H1 (cell line): ENCODE results near the gene MANF. TPM values are rescaled to one million over a fixed set of nuclear protein-coding genes. Genes with fewer than 3 reads are reported as not detected.

ENCODE experiments used
- CTCF ChIA-PET: fragments of 300-600 bp; sonication (Branson Sonifier 250); formaldehyde crosslinking; loops from one replicate; lab custom pipeline; 2021; ENCODE audit not compliant: partially characterized antibody; lab: Charles Lee
- POLR2A ChIA-PET: fragments of 300-600 bp; sonication (Branson Sonifier 250); formaldehyde crosslinking; loops from one replicate; lab custom pipeline; 2021; ENCODE audit warnings: inconsistent platforms; ENCODE audit not compliant: partially characterized antibody; lab: Charles Lee
- DNase-seq, 2 experiments: peaks; one replicate each; pipeline versions ENCODE4 v3.0.0 to v3.0.0-alpha.2; 2010 to 2022; ENCODE audit warnings: low spot score in 2 of 2, low read depth in 1 of 2, mixed read lengths in 1 of 2
- FAIRE-seq: peaks from 2 replicates; lab custom pipeline; 2011; peaks lifted over from hg19 to GRCh38; lab: Jason Lieb, UNC
- H2AFZ ChIP-seq: 2 replicates; pipeline ENCODE4 v1.8.1; 2012; ENCODE audit warnings: low read length, inconsistent platforms
- H2AK5ac ChIP-seq: 2 replicates; pipeline ENCODE4 v1.6.1; 2013; ENCODE audit warnings: low read depth, low read length
- H2BK120ac ChIP-seq: replicated peaks from 2 replicates; pipeline ENCODE3; 2013; ENCODE audit warnings: low read depth, low read length, inconsistent platforms
- H2BK12ac ChIP-seq: 2 replicates; pipeline ENCODE4 v1.6.1; 2013; ENCODE audit warnings: low read depth, low read length
- H2BK15ac ChIP-seq: 2 replicates; pipeline ENCODE4 v1.6.1; 2013; ENCODE audit warnings: low read length
- H2BK20ac ChIP-seq: 2 replicates; pipeline ENCODE4 v1.6.1; 2013; ENCODE audit warnings: low read length
- H2BK5ac ChIP-seq: 2 replicates; pipeline ENCODE4 v1.6.1; 2013; ENCODE audit warnings: low read depth, low read length
- H3K14ac ChIP-seq: 2 replicates; pipeline ENCODE4 v1.6.1; 2013; ENCODE audit warnings: inconsistent platforms; ENCODE audit not compliant: insufficient read length
- H3K18ac ChIP-seq: 2 replicates; pipeline ENCODE4 v1.6.1; 2013; ENCODE audit warnings: low read length; ENCODE audit errors: extremely low read depth
- H3K23ac ChIP-seq: 2 replicates; pipeline ENCODE4 v1.6.1; 2013; ENCODE audit warnings: inconsistent platforms; ENCODE audit not compliant: insufficient read length
- H3K23me2 ChIP-seq: 2 replicates; pipeline ENCODE4 v1.6.1; 2013; ENCODE audit warnings: low read depth, low read length
- H3K27ac ChIP-seq: 2 replicates; pipeline ENCODE4 v1.6.1; 2011; ENCODE audit warnings: low read depth, low read length, inconsistent platforms
- H3K27me3 ChIP-seq, 4 experiments: replicated peaks in 1 of 4; 1 replicate in 1 of 4; 2 replicates in 3 of 4; pipeline versions ENCODE4 v1.6.1 to v1.8.1; 2011 to 2013; ENCODE audit warnings: low read length in 3 of 4, mild to moderate bottlenecking in 3 of 4, inconsistent platforms in 2 of 4, mixed read lengths in 2 of 4, moderate library complexity in 1 of 4; ENCODE audit not compliant: control insufficient read depth in 3 of 4, insufficient read depth in 3 of 4; ENCODE audit errors: extremely low read depth in 1 of 4
- H3K36me3 ChIP-seq, 4 experiments: 2 replicates each; pipeline versions ENCODE4 v1.6.1 to v1.8.1; 2011 to 2013; ENCODE audit warnings: mild to moderate bottlenecking in 4 of 4, low read length in 3 of 4, moderate library complexity in 2 of 4, control low read depth in 1 of 4, inconsistent platforms in 1 of 4; ENCODE audit not compliant: insufficient read depth in 4 of 4, control insufficient read depth in 2 of 4
- H3K4ac ChIP-seq: replicated peaks from 2 replicates; pipeline ENCODE3; 2013; ENCODE audit warnings: low read length, low read depth, mixed read lengths, inconsistent platforms; ENCODE audit not compliant: insufficient read length
- H3K4me1 ChIP-seq, 4 experiments: replicated peaks in 1 of 4; 1 replicate in 1 of 4; 2 replicates in 3 of 4; pipeline versions ENCODE4 v1.6.1 to v1.8.1; 2011 to 2013; ENCODE audit warnings: low read length in 3 of 4, inconsistent platforms in 2 of 4, mixed read lengths in 1 of 4; ENCODE audit not compliant: insufficient read depth in 4 of 4, control insufficient read depth in 3 of 4
- H3K4me2 ChIP-seq, 2 experiments: 2 replicates each; pipeline versions ENCODE4 v1.6.1 to v1.8.1; 2011 to 2013; ENCODE audit warnings: low read depth in 2 of 2, low read length in 2 of 2, control low read depth in 1 of 2, inconsistent platforms in 1 of 2, mild to moderate bottlenecking in 1 of 2; ENCODE audit not compliant: insufficient read depth in 1 of 2
- H3K4me3 ChIP-seq, 4 experiments: fragments of 200-600, 300-600 bp in 1 of 4; sonication (generic), shearing (Covaris generic), sonication (Bioruptor Twin) in 1 of 4; 2 replicates each; pipeline versions ENCODE4 v1.5.1 to v1.8.1; 2011 to 2016; ENCODE audit warnings: low read length in 4 of 4, low read depth in 3 of 4, control low read depth in 2 of 4, inconsistent platforms in 2 of 4, mild to moderate bottlenecking in 2 of 4, mixed read lengths in 1 of 4, moderate library complexity in 1 of 4; ENCODE audit not compliant: insufficient read depth in 2 of 4; ENCODE audit errors: extremely low read depth in 1 of 4
- H3K56ac ChIP-seq: replicated peaks from 2 replicates; pipeline ENCODE3; 2013; ENCODE audit warnings: low read depth, mild to moderate bottlenecking, mixed read lengths, low read length, inconsistent platforms; ENCODE audit not compliant: insufficient read length
- H3K79me1 ChIP-seq: 2 replicates; pipeline ENCODE4 v1.6.1; 2013; ENCODE audit warnings: low read depth, low read length, control low read depth
- H3K79me2 ChIP-seq, 2 experiments: 2 replicates each; pipeline versions ENCODE4 v1.6.1 to v1.8.1; 2012 to 2013; ENCODE audit warnings: low read length in 2 of 2, mild to moderate bottlenecking in 2 of 2, inconsistent platforms in 1 of 2; ENCODE audit not compliant: insufficient read depth in 2 of 2, control insufficient read depth in 1 of 2
- H3K9ac ChIP-seq, 4 experiments: replicated peaks in 1 of 4; 1 replicate in 1 of 4; 2 replicates in 3 of 4; pipeline versions ENCODE4 v1.6.1 to v1.8.1; 2011 to 2013; ENCODE audit warnings: low read depth in 3 of 4, low read length in 3 of 4, control low read depth in 2 of 4, mild to moderate bottlenecking in 2 of 4, moderate library complexity in 2 of 4, inconsistent platforms in 1 of 4; ENCODE audit errors: extremely low read depth in 1 of 4
- H3K9me3 ChIP-seq, 2 experiments: 2 replicates each; pipeline versions ENCODE4 v1.6.1 to v1.8.1; 2012 to 2013; ENCODE audit warnings: mild to moderate bottlenecking in 2 of 2, moderate library complexity in 2 of 2, control low read depth in 1 of 2, inconsistent platforms in 1 of 2, low read depth in 1 of 2, low read length in 1 of 2, mixed read lengths in 1 of 2; ENCODE audit not compliant: insufficient read depth in 2 of 2
- H4K20me1 ChIP-seq, 2 experiments: replicated peaks in 1 of 2; 2 replicates each; pipeline versions ENCODE3 to v1.8.1; 2011 to 2013; ENCODE audit warnings: inconsistent platforms in 2 of 2, low read length in 2 of 2, mild to moderate bottlenecking in 1 of 2; ENCODE audit not compliant: insufficient read depth in 2 of 2, control insufficient read depth in 1 of 2
- H4K5ac ChIP-seq: 2 replicates; pipeline ENCODE4 v1.6.1; 2013; ENCODE audit warnings: low read length, low read depth, mixed read lengths, inconsistent platforms; ENCODE audit not compliant: insufficient read length
- H4K8ac ChIP-seq: 2 replicates; pipeline ENCODE4 v1.8.0; 2013; ENCODE audit warnings: mild to moderate bottlenecking, moderate library complexity, low read length, inconsistent platforms; ENCODE audit not compliant: insufficient read depth; ENCODE audit errors: extremely low read depth
- H4K91ac ChIP-seq: replicated peaks from 2 replicates; pipeline ENCODE3; 2013; ENCODE audit warnings: low read length, mixed read lengths, inconsistent platforms; ENCODE audit not compliant: insufficient read length
- ZNF274 ChIP-seq: IDR thresholded peaks from 2 replicates; pipeline ENCODE4 v1.7.0; 2012; ENCODE audit warnings: low read length, borderline replicate concordance; ENCODE audit errors: extremely low read depth
- WGBS, 2 experiments: shearing (Covaris generic) in 1 of 2; methylation state at CpG; one replicate each; pipeline versions ENCODE4 v1.1.6 to v1.1.7; 2013 to 2015; ENCODE audit warnings: low lambda C conversion rate in 2 of 2, mixed read lengths in 2 of 2, inconsistent platforms in 1 of 2, low coverage in 1 of 2, missing lambda C conversion rate in 1 of 2; ENCODE audit not compliant: insufficient replicate concordance in 2 of 2, insufficient coverage in 1 of 2, insufficient read length in 1 of 2; ENCODE audit errors: extremely low coverage in 1 of 2, missing lambda C conversion rate in 1 of 2; 5-methylcytosine and 5-hydroxymethylcytosine counted together
- polyA plus RNA-seq, 7 experiments: library from polyadenylated mRNA; depleted of rRNA in 3 of 7; stranded (reverse) in 5 of 7; unstranded in 2 of 7; fragments of >200 nt in 5 of 7; fragments of 200-250 nt in 2 of 7; gene quantifications; 1 replicate in 5 of 7; 2 replicates in 1 of 7; 4 replicates in 1 of 7; pipeline versions ENCODE4 v1.2.1 to v1.2.3, GENCODE V29; 2011 to 2013; ENCODE audit warnings: missing spikeins in 2 of 7, mixed read lengths in 2 of 7
- total RNA-seq: library from RNA; stranded (reverse); fragmentation: NEBNext Ultra II Directional; extraction: Animal tissue kit (Norgen Biotek cat#: 25700); gene quantifications from 2 replicates; pipeline ENCODE4 v1.2.1, GENCODE V29; 2021

MANF gene
- total and polyA plus RNA-seq, 2 of the 8 experiments (the other 6 are each of a cell fraction or from before 2014, with no cell fraction given) = 37.5 to 159 TPM

GRCh38 chr3:51337666-51338065 is 47.4 kb upstream of the MANF start:
- WGBS, 2 experiments = 85% methylated on average over 1 of the region's 1 CpG; no CpG with 5 or more reads in 1 of the 2 experiments
- H4K20me1 ChIP-seq = no peaks in the 10 kb centered on the region
- H3K27ac ChIP-seq = no peak overlapping the region
- no peak overlapping the region for H2BK20ac ChIP-seq
- H2AFZ ChIP-seq = no peak overlapping the region
- no peak overlapping the region for H3K9ac ChIP-seq
- no peak for FAIRE-seq
- no peak overlapping the region for H2BK12ac ChIP-seq
- H3K18ac ChIP-seq = no peak overlapping the region
- no peak overlapping the region for H2BK5ac ChIP-seq
- no peak overlapping the region for H2BK15ac ChIP-seq
- H3K9me3 ChIP-seq = no peaks in the 10 kb centered on the region
- H3K4me1 ChIP-seq = peaks cover 2 to 5% (median 3%) of the 10 kb centered on the region in 4 experiments; a peak in 6 of 7 replicates
- H3K4me3 ChIP-seq = no peak overlapping the region
- no peak overlapping the region for H3K56ac ChIP-seq
- no peak for TF ChIP-seq ZNF274
- H3K27me3 ChIP-seq = no peaks in the 10 kb centered on the region
- H4K5ac ChIP-seq = no peak overlapping the region
- H3K23ac ChIP-seq = no peak overlapping the region
- H2AK5ac ChIP-seq = no peak overlapping the region
- peaks cover 0 to 11% (median 4%) of the 10 kb centered on the region in 4 experiments; a peak in 3 of 8 replicates for H3K36me3 ChIP-seq
- no peak for DNase-seq
- no peaks in the 10 kb centered on the region for H3K79me1 ChIP-seq
- no peak overlapping the region for H3K4ac ChIP-seq
- H3K4me2 ChIP-seq = no peak overlapping the region
- H3K14ac ChIP-seq = no peak overlapping the region
- H4K8ac ChIP-seq = no peak overlapping the region
- no peaks in the 10 kb centered on the region for H3K23me2 ChIP-seq
- H3K79me2 ChIP-seq = no peaks in the 10 kb centered on the region
- ChIA-PET CTCF (no interaction called here), POLR2A (no interaction called here)
- H4K91ac ChIP-seq = no peak overlapping the region
- H2BK120ac ChIP-seq = no peak overlapping the region
